DMS153 (cell line): ENCODE results near the gene CAPS2.
"Not testable (repeated sequence)": the region's sequence is repeated elsewhere in the genome, so short reads cannot be mapped to it uniquely, and the experiment has no call there.

Experiments used
- DNase-seq: peaks from one replicate; lab custom pipeline; 2025; lab: John Stamatoyannopoulos, UW

Gene CAPS2

GRCh38 chr12:75329918-75330826 lies at the start of gene CAPS2:
CAPS2 (minus strand) TSS chr12:75330324; CDS start chr12:75326498, 3,826 bp downstream.
- DNase-seq, result peak; percentile 62

GRCh38 chr12:75378354-75378753 lies 48.2 kb upstream of the CAPS2 start:
- no peak for DNase-seq

DNA sequence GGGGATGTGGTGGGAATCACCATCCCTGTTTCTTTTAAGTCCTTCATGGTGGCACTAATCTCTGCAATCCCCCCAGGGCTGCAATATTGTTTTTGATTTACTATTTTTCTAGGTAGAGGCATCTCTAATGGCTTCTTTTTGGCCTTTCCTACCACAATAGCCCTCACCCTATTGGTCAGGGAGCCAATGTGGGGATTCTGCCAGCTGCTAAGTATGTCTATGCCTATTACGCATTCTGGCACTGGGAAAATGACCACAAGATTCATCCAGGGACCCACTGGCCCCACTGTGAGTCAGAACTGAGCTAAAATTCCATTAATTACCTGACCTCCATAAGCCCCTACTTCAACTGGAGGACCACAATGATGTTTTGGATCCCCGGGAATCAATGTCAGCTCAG lies 44.8 kb upstream of the CAPS2 start:
- no peak for DNase-seq

- no peak for DNase-seq
These were observed 36.5 kb upstream of the CAPS2 start for GRCh38 chr12:75366629-75367028.

DNA sequence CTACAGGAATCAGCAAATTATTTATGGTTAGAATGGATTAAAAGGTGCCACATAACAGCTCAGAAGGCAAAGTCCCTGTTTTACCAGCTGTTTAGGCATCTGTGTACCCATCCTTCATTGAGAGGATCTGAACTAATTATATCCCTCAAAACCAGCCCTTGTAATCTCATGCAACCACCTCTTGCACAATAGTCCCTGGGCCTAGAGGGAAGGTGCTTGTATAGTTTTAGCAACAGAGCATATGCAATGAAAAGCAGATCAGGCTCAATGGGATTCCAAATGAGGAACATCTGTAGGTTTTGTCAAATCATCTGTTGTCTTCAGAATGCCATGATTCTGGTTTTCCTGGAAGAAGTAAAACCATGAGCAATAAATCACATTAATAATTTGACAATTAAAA lies 34.8 kb upstream of the CAPS2 start:
- DNase-seq, result no peak

GRCh38 chr12:75361408-75361807 lies 31.3 kb upstream of the CAPS2 start:
- DNase-seq, result no peak

GRCh38 chr12:75360920-75361319 lies 30.8 kb upstream of the CAPS2 start:
- no peak for DNase-seq

GRCh38 chr12:75354011-75354410 lies 23.9 kb upstream of the CAPS2 start:
- no peak for DNase-seq

DNA sequence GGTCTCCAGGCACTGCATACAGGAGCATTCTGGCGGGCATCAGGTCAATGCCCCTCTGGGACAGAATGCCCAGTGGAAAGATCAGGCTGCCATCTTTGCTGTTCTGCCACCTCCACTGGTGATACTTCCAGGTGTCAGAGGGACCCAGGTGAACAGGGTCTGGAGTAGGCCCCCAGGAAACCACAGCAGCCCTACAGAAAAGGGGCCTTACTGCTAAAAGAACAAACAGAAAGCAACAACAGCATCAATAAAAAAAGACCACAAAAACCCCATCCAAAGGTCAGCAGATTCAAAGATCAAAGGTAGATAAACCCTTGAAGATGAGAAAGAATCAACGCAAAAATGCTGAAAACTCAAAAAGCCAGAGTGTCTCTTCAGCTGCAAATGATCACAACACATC lies 20.3 kb upstream of the CAPS2 start:
- no peak for DNase-seq

DNA sequence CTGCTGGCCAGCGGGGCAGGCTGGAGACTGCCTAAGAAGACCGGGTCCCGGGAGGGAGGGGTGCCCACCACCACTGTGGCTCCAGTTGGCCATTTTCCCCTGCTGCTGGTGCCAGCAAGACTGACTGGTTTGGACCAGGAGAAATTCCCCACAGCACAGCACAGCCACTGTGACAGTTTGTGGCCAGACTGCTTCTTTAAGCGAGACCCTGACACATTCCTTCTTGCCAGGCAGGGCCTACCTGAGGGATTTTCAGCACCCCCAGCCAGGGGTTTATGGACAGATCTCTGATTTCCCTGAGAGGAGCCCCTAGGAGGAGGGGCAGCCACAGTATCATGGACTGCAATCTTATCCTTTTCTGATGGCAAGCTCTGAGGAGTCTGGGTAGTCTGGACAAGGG lies 19.8 kb upstream of the CAPS2 start:
- no peak for DNase-seq

- not testable (repeated sequence) for DNase-seq
These were observed 16.1 kb upstream of the CAPS2 start for GRCh38 chr12:75346215-75346614.

DNA sequence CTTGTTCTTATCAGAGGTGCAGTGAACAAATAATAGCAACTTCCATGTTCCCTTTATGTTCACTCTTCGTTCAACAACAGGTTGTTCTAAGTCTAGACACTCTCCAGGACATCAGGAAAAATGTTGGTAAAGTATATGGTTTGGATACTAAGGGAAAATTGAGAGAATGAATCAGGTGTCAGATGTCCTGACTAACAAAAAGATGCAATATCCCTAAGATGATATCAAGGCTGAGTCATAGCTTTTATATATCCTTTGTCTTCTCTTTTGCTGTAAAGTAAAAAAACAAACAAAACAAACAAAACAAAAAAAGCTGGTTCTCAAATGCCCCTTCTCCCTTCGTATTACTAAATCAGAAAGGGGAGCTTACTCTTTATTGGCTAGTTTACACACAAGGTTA lies 15.4 kb upstream of the CAPS2 start:
- DNase-seq, result no peak

GRCh38 chr12:75341873-75342272 lies 11.7 kb upstream of the CAPS2 start:
- DNase-seq, result no peak

DNA sequence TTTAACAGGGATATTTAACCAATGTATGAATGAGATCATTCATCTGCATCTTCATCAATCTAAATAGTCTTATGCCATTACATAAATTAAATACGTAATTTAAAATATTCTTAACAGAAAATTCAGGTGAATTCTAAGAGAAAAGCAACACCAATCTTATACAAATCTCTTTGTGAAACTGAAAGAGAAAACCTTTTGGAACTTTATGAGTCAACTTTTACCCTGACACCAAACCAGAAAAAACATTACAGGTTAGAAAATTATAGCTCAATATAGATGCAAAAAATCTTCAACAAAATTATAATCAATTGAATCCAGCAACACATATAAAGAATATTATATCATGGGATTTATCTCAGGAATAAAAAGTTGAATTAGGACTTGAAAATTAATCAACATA lies 7.8 kb upstream of the CAPS2 start:
- no peak for DNase-seq

DNA sequence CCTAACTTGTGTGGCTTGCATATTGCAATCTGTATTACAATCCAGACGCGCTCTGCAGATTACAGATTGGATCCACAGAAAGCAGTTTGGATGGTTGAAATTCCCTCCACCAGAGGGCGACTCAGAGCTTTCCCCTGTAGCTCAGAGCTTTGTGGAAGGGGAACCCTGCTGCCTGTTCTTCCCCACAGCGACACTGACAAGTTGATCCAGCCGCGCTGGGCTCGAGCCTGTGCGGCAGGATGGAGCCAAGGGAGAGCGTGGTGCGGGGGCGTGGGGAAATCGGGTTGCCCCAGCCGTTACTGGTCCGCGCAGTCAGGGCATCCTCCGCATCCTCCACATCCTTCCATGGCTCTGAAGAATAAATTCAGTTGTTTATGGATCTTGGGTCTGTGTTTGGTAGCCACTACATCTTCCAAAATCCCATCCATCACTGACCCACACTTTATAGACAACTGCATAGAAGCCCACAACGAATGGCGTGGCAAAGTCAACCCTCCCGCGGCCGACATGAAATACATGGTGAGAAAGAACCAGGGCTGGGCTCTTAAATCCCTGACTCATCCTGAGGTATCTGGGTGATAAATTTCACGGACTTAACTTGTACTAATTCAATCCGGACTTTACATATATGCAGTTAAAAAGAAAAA lies 4.4 kb upstream of the CAPS2 start, which contains the start of gene GLIPR1L1:
Gene GLIPR1L1, plus strand, starts transcription at position 287 of the 647 bp plus-strand sequence. Its CDS starts 59 bp downstream, at position 346.
- DNase-seq, result peak; percentile 5

DNA sequence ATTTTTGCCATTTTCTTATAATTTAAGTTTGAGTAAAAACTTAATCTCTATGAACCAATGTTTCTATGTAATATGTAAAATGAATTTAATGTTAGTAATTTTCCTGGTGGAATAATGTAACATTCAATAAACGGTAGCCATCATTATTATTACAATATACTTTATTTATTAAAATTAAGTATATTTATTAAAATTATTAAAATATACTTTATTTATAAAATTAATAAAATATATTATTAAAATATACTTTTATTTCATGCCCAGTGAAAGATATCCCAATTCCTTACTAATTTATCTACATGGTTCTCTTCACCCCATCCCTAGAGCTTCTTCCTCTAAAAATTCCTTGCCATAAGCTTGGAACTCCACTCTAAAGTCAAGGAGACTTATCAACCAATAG lies 2.5 kb downstream of the CAPS2 start:
- no peak for DNase-seq

DNA sequence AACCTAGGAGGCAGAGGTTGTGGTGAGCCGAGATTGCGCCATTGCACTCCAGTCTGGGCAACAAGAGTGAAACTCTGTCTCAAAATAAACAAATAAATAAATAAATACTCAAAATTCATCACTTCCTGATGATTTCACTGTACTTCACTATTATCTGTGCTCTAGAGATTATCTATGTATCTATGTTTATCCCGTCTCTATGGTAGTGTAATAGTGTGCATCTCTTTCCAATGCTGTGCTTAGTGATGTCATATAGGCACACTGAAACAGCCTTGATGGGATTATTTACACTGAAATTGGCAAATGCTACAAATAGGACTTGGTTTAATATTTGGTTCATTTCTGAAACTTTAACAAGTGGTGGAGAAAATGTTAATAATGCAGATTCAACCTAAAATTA lies 6.5 kb downstream of the CAPS2 start:
- no peak for DNase-seq

DNA sequence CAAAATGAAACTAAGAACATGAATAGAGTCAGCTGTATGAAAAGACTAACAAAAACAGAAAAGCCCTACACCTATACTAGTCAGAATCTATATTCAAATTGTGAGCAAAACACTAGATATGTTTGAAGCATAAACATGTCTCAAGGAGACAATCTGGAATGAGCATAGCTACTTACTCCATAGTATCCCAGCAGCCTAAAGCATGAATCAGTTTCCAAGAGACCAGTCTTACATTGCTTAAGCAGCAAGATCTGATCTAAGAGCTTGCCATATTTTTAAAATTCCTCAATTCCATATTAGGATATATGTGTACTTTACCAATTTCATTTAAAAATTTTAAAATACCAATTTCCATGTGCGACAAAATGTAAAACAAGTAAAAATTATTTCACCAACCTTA lies 7.7 kb downstream of the CAPS2 start:
- no peak for DNase-seq

- no peak for DNase-seq
These were observed 12.3 kb downstream of the CAPS2 start for GRCh38 chr12:75317784-75318183.

- no peak for DNase-seq
These were observed 14.6 kb downstream of the CAPS2 start for GRCh38 chr12:75315518-75315917.

GRCh38 chr12:75311369-75311768 lies 18.8 kb downstream of the CAPS2 start:
- DNase-seq, result no peak

DNA sequence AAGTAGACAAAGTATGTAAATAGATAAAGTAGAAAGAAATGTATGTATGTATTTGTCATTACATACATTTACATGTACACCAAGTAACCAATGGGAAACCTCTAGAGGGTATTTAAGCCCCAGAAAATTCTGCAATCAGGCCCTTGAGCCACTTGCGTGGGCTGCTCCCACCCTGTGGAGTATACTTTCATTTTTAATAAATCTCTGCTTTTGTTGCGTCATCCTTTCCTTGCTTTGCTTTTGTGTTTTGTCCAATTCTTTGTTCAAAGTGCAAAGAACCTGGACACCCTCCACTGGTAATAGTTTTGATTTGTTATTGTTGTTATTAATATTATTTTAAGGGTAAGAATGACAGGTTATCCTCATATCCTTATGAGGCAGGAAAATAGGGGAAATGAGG lies 21.8 kb downstream of the CAPS2 start:
- no peak for DNase-seq
